GM23338 (cell line): ENCODE measurements around the gene CHRM5.

Source experiments
- CREB1 ChIP-seq: fragments of 250-450 bp; sonication (Bioruptor Pico); IDR thresholded peaks from 2 replicates; pipeline ENCODE4 v1.5.0; 2020; ENCODE audit warnings: low read depth, mild to moderate bottlenecking, moderate library complexity
- CTCF ChIP-seq, 2 experiments: fragments of 200-600 bp in 1 of 2; sonication (generic) in 1 of 2; conservative IDR thresholded peaks; 2 replicates each; pipeline versions ENCODE4 v1.5.1 to v1.6.1; 2016 to 2017; ENCODE audit warnings: antibody characterized with exemption in 2 of 2, low read depth in 2 of 2, mild to moderate bottlenecking in 2 of 2, moderate library complexity in 1 of 2
- ETS1 ChIP-seq: IDR thresholded peaks from 2 replicates; pipeline ENCODE4 v1.6.1; 2016; ENCODE audit warnings: antibody characterized with exemption
- EZH2 ChIP-seq: fragments of 200-600 bp; sonication (generic); IDR thresholded peaks from one replicate; pipeline ENCODE4 v1.8.0; 2017; ENCODE audit warnings: antibody characterized with exemption, mild to moderate bottlenecking, low read depth; ENCODE audit not compliant: unreplicated experiment
- EZH2phosphoT487 ChIP-seq: fragments of 200-600 bp; sonication (generic); IDR thresholded peaks from one replicate; pipeline ENCODE4 v1.8.1; 2018; ENCODE audit warnings: antibody characterized with exemption; ENCODE audit not compliant: unreplicated experiment
- JUNB ChIP-seq: IDR thresholded peaks from one replicate; pipeline ENCODE4 v1.6.1; 2016; ENCODE audit warnings: antibody characterized with exemption; ENCODE audit not compliant: unreplicated experiment
- NANOG ChIP-seq: IDR thresholded peaks from 2 replicates; pipeline ENCODE4 v1.6.1; 2016; ENCODE audit warnings: antibody characterized with exemption, borderline replicate concordance
- POLR2AphosphoS5 ChIP-seq: IDR thresholded peaks from 2 replicates; pipeline ENCODE4 v1.6.1; 2016; ENCODE audit warnings: antibody characterized with exemption, low read depth
- REST ChIP-seq: IDR thresholded peaks from one replicate; pipeline ENCODE4 v1.6.1; 2018; ENCODE audit warnings: antibody characterized with exemption; ENCODE audit not compliant: unreplicated experiment
- STAT1 ChIP-seq: IDR thresholded peaks from one replicate; pipeline ENCODE4 v1.6.1; 2016; ENCODE audit warnings: antibody characterized with exemption; ENCODE audit not compliant: unreplicated experiment
- ZNF114 ChIP-seq: fragments of 250-450 bp; sonication (Bioruptor Pico); IDR thresholded peaks from 2 replicates; pipeline ENCODE4 v1.5.0; 2020; ENCODE audit warnings: mild to moderate bottlenecking, moderate library complexity
- ZNF331 ChIP-seq: fragments of 250-450 bp; sonication (Bioruptor Pico); IDR thresholded peaks from 2 replicates; pipeline ENCODE4 v1.5.0; 2020; ENCODE audit warnings: low read depth, mild to moderate bottlenecking, moderate library complexity

GRCh38 chr15:33956397-33956796, 11.9 kb upstream of the CHRM5 start:
- TF ChIP-seq CTCF (conservative IDR thresholded peaks at IDR 0.05; ENCODE audit: low read depth in 2 of 2) (no peak), REST (no peak), EZH2 (no peak), POLR2AphosphoS5 (no peak), EZH2phosphoT487 (no peak), STAT1 (no peak), CREB1 (CRISPR knock-in tag) (no peak), ZNF114 (CRISPR knock-in tag) (no peak), ZNF331 (CRISPR knock-in tag) (no peak), NANOG (no peak), ETS1 (no peak), JUNB (no peak)
